COR-L47 (cell line): ENCODE measurements around the gene CCDC3.

ENCODE experiments used
- DNase-seq: peaks from one replicate; lab custom pipeline; 2025; lab: John Stamatoyannopoulos, UW

Gene CCDC3

GRCh38 chr10:12961416-12962205 is 39.9 kb downstream of the CCDC3 start:
- DNase-seq: no peak

- DNase-seq: no peak
Observed at GRCh38 chr10:12960941-12961340, 40.6 kb downstream of the CCDC3 start.

DNA sequence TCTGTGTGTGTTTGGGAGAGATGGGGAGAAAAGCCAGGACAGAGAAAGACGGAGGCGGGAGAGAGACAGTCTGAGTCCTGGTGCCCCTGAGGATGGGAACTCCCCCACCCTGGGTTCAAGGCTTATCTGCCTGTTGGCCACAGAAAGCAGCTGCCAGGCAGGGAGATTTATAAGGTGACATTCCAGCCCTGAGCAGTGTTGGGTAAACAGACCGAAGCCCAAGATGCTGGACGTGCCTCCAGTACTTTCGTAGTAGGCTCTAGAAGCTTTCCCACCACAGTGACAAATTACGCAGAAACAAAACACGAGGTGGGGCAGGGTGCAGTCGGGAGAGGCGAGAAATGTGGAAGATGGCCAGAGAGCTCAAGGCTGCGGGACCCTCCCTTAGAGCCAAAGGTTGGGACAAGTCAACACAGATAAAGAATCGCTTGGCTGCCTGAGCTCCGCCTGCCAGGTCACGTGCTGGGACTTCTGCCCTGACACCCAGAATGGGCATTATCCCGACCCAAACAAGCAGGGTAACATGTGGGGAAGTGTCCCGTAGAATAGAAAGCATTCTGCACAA is 41.1 kb downstream of the CCDC3 start:
- DNase-seq: no peak

- no peak for DNase-seq
Observed at GRCh38 chr10:12958546-12959110, 42.9 kb downstream of the CCDC3 start.

DNA sequence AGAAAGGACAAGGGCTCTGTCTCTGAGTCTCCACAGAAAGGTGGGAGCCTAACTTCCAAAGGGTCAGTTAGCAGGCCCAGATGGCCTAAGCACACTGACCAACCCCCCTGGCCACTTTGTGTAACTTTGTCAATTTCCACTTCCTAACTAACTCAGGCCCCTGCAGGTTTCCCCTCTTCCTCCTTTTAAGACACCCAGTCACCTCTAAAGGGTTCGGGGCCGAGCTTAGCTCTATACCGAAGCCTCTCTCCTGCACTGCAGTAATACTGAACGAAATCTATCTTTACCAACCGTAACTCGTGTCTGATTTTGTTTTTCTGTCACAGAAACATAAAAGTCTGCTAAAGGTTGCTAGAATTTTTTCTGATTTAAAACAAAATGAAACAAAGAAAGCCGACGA is 44.4 kb downstream of the CCDC3 start:
- DNase-seq: no peak

DNA sequence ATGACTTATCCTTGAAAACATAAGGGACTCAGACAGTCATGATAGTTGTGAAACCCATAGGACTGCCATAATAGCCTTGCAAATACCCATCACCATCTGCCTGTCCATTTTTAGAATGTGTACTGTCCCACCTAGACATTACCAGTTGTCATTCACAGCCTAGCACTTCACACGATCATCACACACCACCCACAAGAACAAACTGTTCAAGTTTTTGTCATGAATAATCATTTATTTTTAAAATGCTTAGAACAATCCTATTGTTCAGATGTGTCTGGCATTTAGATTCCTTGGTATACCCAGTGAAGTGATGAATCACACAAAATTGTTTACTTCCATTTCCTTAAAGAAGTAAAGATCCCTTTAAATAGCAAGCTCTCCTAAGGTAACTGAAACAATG is 46.6 kb downstream of the CCDC3 start:
- no peak for DNase-seq

- DNase-seq: no peak
Observed at GRCh38 chr10:12950583-12951128, 50.9 kb downstream of the CCDC3 start.

GRCh38 chr10:12949248-12949647 is 52.3 kb downstream of the CCDC3 start:
- no peak for DNase-seq

GRCh38 chr10:12947741-12948140 is 53.8 kb downstream of the CCDC3 start:
- DNase-seq: no peak

- DNase-seq: no peak
Observed at GRCh38 chr10:12946372-12946771, 55.1 kb downstream of the CCDC3 start.

DNA sequence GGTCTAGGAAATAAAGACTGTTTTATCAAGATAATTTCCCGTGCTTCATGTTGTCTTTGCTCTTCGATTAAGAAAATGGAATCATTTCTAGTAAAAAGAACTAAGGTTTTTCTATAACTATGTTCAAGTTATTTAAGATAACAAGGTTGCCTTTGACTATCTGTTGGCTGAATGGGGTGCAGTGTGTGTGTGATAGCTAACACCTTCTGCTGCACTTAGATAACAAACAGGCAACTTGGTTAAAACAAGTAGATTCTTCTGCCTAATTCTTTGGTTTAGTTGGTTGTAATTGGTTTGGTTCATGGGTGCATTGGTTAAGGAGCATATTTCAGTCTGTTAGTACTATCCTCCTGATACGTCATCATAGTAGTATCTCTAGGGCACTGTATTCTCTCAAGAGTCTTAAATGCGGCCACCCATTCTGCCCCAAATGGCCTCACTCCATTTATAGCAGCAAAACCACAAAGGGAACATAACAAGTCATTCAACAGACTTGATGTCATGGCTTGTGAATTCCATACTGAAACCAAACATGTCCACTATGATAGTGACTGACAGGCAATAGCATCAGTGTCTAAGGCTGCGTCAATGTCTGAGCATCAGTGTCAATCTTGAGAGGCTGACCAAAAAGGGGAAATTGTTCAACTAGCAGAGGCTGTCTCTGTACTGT is 55.7 kb downstream of the CCDC3 start:
- no peak for DNase-seq

DNA sequence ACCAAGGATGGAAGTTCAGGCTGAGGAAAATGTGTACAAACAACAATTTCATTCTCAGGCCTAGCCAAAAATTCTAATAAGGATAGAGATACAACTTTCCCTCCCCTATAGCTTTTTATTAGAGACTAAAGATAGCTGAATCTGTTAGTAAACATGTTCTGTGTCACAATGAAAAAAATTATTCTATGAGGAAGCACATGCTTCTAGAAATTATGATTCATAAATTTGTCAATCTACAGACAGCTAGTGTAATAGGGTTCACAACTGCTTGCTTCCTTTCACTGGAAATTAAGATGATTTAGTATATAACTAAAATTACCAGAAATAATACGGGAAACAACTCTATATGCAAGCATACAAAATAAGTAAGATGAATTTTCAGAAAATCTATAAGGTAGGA is 56.6 kb downstream of the CCDC3 start:
- no peak for DNase-seq

GRCh38 chr10:12943425-12943824 is 58.1 kb downstream of the CCDC3 start:
- no peak for DNase-seq

GRCh38 chr10:12941966-12942365 is 59.5 kb downstream of the CCDC3 start:
- DNase-seq: no peak

DNA sequence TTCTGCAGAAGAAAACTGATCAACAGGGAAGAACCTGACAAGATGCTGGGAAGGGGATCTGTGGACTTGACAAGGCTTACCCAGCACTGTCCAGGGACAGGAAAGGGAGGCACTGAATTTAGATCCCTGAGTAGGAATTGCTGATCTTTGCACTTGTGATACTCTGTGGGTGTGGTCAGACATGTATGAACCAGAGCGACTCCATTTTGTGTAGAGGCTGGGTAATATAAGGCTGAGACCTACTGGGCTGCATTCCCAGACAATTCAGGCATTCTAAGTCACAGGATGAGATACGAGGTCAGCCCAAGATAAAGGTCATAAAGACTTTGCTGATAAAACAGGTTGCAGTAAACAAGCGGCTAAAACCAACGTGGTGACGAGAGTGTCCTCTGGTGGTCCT is 60.7 kb downstream of the CCDC3 start:
- DNase-seq: no peak

DNA sequence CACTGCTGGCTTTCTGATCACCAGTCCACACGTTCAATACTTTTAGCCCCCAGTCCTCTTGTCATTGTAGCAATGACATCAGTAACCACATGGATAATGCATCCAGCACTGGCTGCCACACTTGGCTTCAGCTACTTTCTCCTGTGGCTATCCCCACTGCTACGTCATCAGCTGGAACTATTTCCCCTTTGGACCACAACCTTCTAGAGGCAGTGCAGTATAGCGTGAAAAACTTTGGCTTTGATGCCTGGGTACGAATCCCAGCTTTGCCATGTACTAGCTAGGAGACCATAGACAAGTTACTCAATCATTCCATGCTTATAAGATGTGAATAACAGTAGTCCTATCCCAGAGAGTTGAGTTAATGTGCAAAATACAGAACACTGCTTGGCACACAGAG is 63.2 kb downstream of the CCDC3 start:
- DNase-seq: no peak

DNA sequence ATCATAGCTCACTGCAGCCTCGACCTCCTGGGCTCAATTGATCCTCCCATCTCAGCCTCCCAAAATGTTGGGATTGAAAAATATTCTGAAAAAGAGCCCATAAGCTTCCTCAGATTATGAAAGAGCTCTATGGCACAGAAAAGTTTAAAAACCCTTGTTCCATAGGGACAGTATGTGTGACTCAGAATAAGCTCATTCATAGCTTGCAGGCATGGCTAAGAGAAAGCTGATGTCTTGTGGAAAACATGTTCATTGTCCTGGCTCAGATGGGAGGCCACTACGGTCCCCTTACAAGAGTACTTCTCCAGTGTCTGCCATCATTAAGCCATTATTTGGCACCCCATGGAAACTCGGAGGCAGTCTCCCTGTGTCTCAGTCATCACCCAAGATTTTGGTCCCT is 64.0 kb downstream of the CCDC3 start:
- no peak for DNase-seq

- DNase-seq: no peak
Observed at GRCh38 chr10:12934777-12935176, 66.7 kb downstream of the CCDC3 start.

- no peak for DNase-seq
Observed at GRCh38 chr10:12929381-12929780, 72.1 kb downstream of the CCDC3 start.

GRCh38 chr10:12928571-12928970 is 72.9 kb downstream of the CCDC3 start:
- DNase-seq: no peak

- no peak for DNase-seq
Observed at GRCh38 chr10:12927896-12928295, 73.6 kb downstream of the CCDC3 start.

DNA sequence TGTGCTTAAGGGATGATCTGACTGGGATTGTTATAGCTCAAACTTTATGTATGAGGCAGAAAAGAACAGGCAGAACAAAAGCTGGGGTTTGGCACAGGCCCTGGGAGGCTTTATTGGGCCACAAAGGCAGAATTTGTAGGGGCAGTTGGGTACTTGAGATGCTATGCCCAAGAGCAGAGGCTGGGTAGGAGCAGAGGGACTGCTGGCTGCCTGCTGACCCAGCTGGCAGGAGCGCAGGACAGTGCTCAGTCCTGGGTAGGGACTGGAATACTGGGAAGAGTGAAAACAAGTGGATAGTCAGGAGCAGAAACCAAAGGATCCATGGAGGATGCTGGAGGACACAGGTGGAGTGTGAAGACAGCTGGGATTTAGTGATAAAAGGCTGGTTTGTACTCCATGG is 75.7 kb downstream of the CCDC3 start:
- DNase-seq: no peak

GRCh38 chr10:12924911-12925310 is 76.6 kb downstream of the CCDC3 start:
- DNase-seq: no peak
